Activated CD8-positive, alpha-beta T cell treated with anti-CD3 and anti-CD28 coated beads for 36 hours (primary cell): Measurements from ENCODE around the gene IPP. TPM values are rescaled to one million over a fixed set of nuclear protein-coding genes. Genes with fewer than 3 reads are reported as not detected.

ENCODE experiments used
- ATAC-seq: fragments of 200-7000 bp; cut with Tn5 transposase; one replicate; pipeline ENCODE4 v1.10.0; 2021; ENCODE audit warnings: mild to moderate bottlenecking, moderate library complexity
- CTCF ChIA-PET: fragments of 350-600 bp; sonication (Branson Sonifier 250); formaldehyde crosslinking; loops from one replicate; lab custom pipeline; 2021; ENCODE audit warnings: antibody characterized with exemption; lab: Charles Lee
- POLR2A ChIA-PET: fragments of 350-600 bp; sonication (Branson Sonifier 250); formaldehyde crosslinking; loops from one replicate; lab custom pipeline; 2021; ENCODE audit warnings: antibody characterized with exemption; lab: Charles Lee
- DNase-seq: peaks from one replicate; pipeline ENCODE4 v3.0.0-alpha.2; 2020
- H3K27ac Mint-ChIP-seq: one replicate; pipeline ENCODE4 v1.8.0; 2021; ENCODE audit warnings: mild to moderate bottlenecking, mixed read lengths
- H3K27me3 Mint-ChIP-seq: one replicate; pipeline ENCODE4 v1.8.0; 2021; ENCODE audit warnings: mixed read lengths
- H3K36me3 Mint-ChIP-seq: one replicate; pipeline ENCODE4 v1.8.0; 2021; ENCODE audit warnings: low read depth, mixed read lengths
- H3K4me1 Mint-ChIP-seq: one replicate; pipeline ENCODE4 v1.8.0; 2021; ENCODE audit warnings: low read depth, mixed read lengths
- H3K4me3 Mint-ChIP-seq: one replicate; pipeline ENCODE4 v1.8.0; 2021; ENCODE audit warnings: mild to moderate bottlenecking, moderate library complexity, mixed read lengths
- H3K9me3 Mint-ChIP-seq: one replicate; pipeline ENCODE4 v1.8.0; 2021; ENCODE audit warnings: mixed read lengths
- CTCF ChIP-seq: fragments of 200-600 bp; IDR thresholded peaks from one replicate; pipeline ENCODE4 v1.8.0; 2022; ENCODE audit warnings: antibody characterized with exemption, mild to moderate bottlenecking
- intact Hi-C: fragments of 100-400 bp; cut with micrococcal nuclease; formaldehyde crosslinking; loops from one replicate; pipeline ENCODE4 v1.10.0; 2022
- total RNA-seq, 2 experiments: library from RNA; stranded (reverse); gene quantifications; one replicate each; pipeline ENCODE4 v1.2.3, GENCODE V29; 2021

The IPP gene
- total RNA-seq, 2 experiments from 2014 or later, result 14.7 to 16.7 TPM

- H3K9me3 Mint-ChIP-seq, result no peaks in the 10 kb centered on the region
- ATAC-seq, result no peak
- CTCF ChIA-PET, result no interaction called here
- POLR2A ChIA-PET, result interaction anchor here (0.6 to 1.8 kb wide), 3 partner anchors 11 to 153 kb away, joined by 3 to 5 read pairs (median 3); no protein-coding TSS in a partner anchor
- H3K36me3 Mint-ChIP-seq, result peaks cover 17% of the 10 kb centered on the region
- no peak for DNase-seq
- H3K4me3 Mint-ChIP-seq, result no peak overlapping the region
- H3K27me3 Mint-ChIP-seq, result no peaks in the 10 kb centered on the region
- peaks cover 44% of the 10 kb centered on the region for H3K4me1 Mint-ChIP-seq
- H3K27ac Mint-ChIP-seq, result no peak overlapping the region
- no peak for TF ChIP-seq CTCF
- intact Hi-C loops, result no loop called here
Measured at GRCh38 chr1:45667321-45668111, 82.9 kb downstream of the IPP start.

- CTCF ChIA-PET, result no interaction called here
Measured at GRCh38 chr1:45666836-45667235, 83.6 kb downstream of the IPP start.

GRCh38 chr1:45660336-45660735 is 90.1 kb downstream of the IPP start:
- Mint-ChIP-seq H3K27me3 (no peaks in the 10 kb centered on the region), H3K36me3 (peaks cover 31% of the 10 kb centered on the region), H3K9me3 (no peaks in the 10 kb centered on the region), H3K27ac (peak overlapping the region; percentile 24), H3K4me1 (peaks cover 6% of the 10 kb centered on the region), H3K4me3 (no peak overlapping the region)
- no peak for TF ChIP-seq CTCF
- ATAC-seq, result no peak
- no peak for DNase-seq
- POLR2A ChIA-PET, result interaction anchor here (0.6 to 1.5 kb wide), 2 partner anchors 9 to 26 kb away, joined by 3 to 4 read pairs; partner anchors contain the start of gene GPBP1L1
- intact Hi-C loops, result no loop called here
- CTCF ChIA-PET, result no interaction called here

More at GRCh38 chr1:45666836-45667235, 83.6 kb downstream of the IPP start:
- no peak overlapping the region for H3K4me3 Mint-ChIP-seq
- peaks cover 42% of the 10 kb centered on the region for H3K4me1 Mint-ChIP-seq
- H3K36me3 Mint-ChIP-seq, result peaks cover 17% of the 10 kb centered on the region
- TF ChIP-seq CTCF, result no peak
- H3K27me3 Mint-ChIP-seq, result no peaks in the 10 kb centered on the region
- ATAC-seq (no peak), DNase-seq (no peak)
- H3K27ac Mint-ChIP-seq, result no peak overlapping the region
- POLR2A ChIA-PET, result no interaction called here
- H3K9me3 Mint-ChIP-seq, result no peaks in the 10 kb centered on the region
- intact Hi-C loops, result no loop called here

GRCh38 chr1:45659222-45659621 is 91.2 kb downstream of the IPP start:
- TF ChIP-seq CTCF, result no peak
- CTCF ChIA-PET, result no interaction called here
- intact Hi-C loops, result no loop called here
- H3K27ac Mint-ChIP-seq, result no peak overlapping the region
- no peak overlapping the region for H3K4me3 Mint-ChIP-seq
- ATAC-seq (no peak), DNase-seq (no peak)
- H3K9me3 Mint-ChIP-seq, result no peaks in the 10 kb centered on the region
- peaks cover 11% of the 10 kb centered on the region for H3K4me1 Mint-ChIP-seq
- H3K36me3 Mint-ChIP-seq, result peaks cover 36% of the 10 kb centered on the region
- no peaks in the 10 kb centered on the region for H3K27me3 Mint-ChIP-seq
- POLR2A ChIA-PET, result interaction anchor here (1.5 kb wide), 1 partner anchor 27 kb away, joined by 4 read pairs; the partner anchor contains the start of gene GPBP1L1

GRCh38 chr1:45658171-45658570 is 92.3 kb downstream of the IPP start:
- ChIA-PET CTCF (interaction anchor here (0.5 kb wide), 1 partner anchor 166 kb away, joined by 3 read pairs; no protein-coding TSS in a partner anchor), POLR2A (interaction anchor here (1.2 kb wide), 1 partner anchor 56 kb away, joined by 4 read pairs; no protein-coding TSS in a partner anchor)
- no peak for DNase-seq
- TF ChIP-seq CTCF, result no peak
- Mint-ChIP-seq H3K27me3 (no peaks in the 10 kb centered on the region), H3K36me3 (peaks cover 37% of the 10 kb centered on the region), H3K4me3 (no peak overlapping the region), H3K4me1 (peaks cover 8% of the 10 kb centered on the region), H3K9me3 (no peaks in the 10 kb centered on the region), H3K27ac (no peak overlapping the region)
- intact Hi-C loops, result no loop called here
- ATAC-seq, result no peak
